ENCODE results near the gene PROSER3.
A peak's percentile ranks its signal among the peaks of the same experiment; 100 is the strongest.

The PROSER3 gene

GRCh38 chr19:35757749-35758608 lies at the start of gene PROSER3:
TSS of gene PROSER3 (plus strand) at chr19:35758176. CDS start at chr19:35758216, 40 bp downstream.
- peak; percentile 99 for DNase-seq

DNA sequence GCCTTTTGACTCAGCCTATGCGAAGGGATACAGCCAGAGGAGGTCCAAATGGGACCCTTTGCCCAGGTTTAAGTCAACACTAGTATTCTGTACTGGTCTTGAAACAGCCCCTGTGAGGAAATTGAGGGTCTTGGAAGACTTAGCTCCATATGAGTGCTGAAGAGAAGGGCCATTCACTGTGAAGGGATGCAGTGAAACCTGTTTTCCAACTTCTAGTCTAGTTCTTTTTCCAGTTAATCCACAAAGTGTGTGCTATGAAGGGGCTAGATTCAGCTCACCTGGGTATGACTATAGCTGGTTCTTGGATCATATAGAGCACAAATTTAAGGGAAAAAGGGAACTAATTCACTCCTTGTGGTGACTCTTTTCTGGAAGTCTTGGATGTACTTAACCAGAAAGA lies 49.6 kb upstream of the PROSER3 start:
- no peak for DNase-seq

DNA sequence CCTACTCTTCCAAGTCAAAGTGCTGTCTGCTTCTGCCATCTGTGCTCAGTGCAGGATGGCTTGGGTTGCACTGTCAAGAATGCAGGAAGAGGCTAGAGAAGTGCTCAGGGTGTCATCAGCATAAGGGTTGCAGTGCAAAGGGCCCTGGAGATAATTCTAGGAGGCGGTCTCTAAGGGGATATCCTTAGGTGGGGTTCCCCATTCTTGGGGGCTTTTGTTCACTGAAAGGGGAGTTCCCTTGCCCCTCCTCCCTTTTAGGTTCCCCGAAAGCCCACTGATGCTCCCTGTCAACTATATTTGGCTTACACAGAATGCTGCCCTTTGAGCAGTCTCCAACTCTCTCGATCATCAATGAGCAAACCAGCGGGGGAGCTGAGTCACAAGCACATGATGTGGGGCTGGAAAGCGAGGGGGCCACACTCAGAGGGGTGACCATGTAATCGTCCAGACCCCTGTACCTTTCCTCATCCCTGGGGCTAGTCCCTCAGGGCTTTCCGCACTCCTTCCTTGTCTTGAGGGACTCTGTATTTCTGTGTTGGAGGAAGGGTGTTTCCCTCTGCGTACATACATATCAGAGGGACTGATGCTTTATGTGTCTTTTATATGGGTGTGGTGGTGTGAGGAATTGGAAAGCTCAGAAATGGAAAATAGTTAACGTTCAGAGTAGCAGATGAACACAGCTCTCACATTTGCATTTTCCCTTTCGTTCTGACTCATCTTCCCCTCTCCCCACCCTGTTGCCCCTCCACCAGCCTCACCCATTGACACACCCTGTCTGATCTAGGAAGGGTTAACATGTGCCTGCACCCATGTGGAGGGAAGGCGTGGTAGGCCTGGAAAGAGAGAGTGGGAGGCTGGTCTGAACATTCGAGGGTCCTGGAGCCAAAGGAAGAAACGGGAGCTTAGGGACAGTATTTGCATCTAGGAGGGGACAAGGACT lies 46.9 kb upstream of the PROSER3 start:
- peak; percentile 9 for DNase-seq

DNA sequence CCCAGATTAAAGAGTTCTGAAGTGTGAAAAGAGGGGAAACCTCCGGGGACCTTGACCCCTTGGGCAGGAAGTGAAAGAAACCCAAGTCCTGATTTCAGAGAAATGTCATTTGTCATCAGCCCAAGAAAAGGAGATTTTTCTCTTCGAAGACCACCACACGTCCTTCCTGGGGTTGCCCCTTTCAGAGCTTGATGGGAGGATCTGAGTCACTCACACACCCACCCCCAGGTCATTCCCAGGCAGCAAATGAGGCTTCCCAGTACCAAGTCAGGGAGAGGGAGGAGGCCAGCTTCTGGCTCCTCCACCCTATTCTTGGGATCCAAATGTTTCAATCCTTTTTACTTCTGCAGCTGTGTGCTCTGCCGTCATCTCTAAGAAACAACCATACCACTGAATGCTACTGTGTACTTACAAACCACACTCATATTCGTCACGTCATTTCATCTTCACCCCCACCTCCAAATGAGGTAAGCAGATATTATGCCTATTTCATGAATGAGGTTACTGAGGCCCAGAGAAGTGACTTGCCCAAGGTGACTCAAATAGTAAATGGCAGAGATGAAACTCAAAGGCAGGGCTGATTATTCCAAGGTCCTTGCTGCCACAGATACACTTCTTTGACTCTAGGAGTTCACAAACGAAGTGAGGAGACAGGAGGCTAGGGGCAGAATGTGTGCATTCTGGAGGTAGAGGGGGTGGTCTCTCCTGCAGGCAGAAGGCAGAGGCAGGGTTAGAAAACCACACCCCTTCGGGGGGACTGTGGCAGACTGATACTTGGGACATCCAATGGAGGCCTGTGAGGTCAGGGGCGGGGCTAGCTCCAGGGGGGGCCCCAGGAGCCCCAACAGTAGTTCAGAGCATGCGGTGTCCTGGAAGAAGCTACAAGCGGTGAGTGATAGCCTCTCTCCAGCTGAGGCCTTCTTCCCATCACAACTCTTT lies 45.1 kb upstream of the PROSER3 start:
- no peak for DNase-seq

- DNase-seq: no peak
Measured at GRCh38 chr19:35713506-35713850, 44.5 kb upstream of the PROSER3 start.

DNA sequence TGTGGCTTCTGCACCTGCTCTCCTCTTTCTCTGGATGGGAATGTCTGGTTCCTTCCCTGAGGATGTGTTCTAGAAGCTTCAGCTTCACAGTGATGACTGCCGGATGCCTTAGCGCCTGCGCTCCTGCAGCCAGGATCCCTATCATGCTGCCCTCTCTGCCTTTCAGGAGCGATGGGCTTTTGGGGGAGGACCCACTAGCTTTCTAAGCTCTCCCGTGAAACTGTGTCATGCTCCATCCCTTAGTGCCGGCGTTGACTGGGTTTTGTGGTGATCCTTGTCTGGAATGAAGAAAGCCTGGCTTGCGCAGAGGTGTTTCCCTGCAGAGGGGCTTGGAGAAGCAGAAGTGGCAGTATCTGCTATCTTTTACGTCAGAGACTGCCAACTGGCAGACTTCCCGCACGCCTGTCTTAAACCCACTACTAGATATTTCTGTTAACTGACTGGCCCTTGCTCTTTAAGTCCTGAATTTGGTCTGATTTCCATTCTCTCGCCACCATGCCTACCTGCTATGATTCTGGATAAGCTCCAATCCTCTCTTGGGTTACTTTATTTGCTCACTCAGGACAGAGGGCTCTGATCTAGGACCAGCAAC lies 44.0 kb upstream of the PROSER3 start:
- DNase-seq: no peak

DNA sequence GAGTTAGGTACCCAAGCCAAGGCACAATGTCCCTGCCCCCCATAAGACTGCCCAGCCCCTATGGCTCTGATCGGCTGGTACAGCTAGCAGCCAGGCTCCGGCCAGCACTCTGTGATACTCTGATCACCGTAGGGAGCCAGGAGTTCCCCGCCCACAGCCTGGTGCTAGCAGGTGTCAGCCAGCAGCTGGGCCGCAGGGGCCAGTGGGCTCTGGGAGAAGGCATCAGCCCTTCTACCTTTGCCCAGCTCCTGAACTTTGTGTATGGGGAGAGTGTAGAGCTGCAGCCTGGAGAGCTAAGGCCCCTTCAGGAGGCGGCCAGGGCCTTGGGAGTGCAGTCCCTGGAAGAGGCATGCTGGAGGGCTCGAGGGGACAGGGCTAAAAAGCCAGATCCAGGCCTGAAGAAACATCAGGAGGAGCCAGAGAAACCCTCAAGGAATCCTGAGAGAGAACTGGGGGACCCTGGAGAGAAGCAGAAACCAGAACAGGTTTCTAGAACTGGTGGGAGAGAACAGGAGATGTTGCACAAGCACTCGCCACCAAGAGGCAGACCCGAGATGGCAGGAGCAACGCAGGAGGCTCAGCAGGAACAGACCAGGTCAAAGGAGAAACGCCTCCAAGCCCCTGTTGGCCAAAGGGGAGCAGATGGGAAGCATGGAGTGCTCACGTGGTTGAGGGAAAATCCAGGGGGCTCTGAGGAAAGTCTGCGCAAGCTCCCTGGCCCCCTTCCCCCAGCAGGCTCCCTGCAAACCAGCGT lies 43.2 kb upstream of the PROSER3 start:
- no peak for DNase-seq

DNA sequence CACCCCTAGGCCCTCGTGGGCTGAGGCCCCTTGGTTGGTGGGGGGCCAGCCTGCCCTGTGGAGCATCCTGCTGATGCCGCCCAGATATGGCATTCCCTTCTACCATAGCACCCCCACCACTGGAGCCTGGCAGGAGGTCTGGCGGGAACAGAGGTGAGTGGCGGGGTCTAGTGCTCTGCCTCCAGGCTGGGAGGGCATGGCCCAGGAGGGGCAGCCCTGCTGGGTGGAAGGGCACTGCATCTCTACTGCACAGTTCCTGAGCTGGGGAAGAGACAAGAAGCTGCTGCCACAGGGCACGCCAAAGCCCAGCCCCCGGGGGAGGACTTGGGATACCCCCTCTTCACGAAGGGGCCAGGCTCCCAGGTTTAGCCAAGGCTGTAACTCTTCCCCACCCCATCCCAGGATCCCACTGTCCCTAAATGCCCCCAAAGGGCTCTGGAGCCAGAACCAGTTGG lies 42.6 kb upstream of the PROSER3 start:
- no peak for DNase-seq

GRCh38 chr19:35715981-35716800 lies 41.8 kb upstream of the PROSER3 start:
- peak; percentile 37 for DNase-seq

DNA sequence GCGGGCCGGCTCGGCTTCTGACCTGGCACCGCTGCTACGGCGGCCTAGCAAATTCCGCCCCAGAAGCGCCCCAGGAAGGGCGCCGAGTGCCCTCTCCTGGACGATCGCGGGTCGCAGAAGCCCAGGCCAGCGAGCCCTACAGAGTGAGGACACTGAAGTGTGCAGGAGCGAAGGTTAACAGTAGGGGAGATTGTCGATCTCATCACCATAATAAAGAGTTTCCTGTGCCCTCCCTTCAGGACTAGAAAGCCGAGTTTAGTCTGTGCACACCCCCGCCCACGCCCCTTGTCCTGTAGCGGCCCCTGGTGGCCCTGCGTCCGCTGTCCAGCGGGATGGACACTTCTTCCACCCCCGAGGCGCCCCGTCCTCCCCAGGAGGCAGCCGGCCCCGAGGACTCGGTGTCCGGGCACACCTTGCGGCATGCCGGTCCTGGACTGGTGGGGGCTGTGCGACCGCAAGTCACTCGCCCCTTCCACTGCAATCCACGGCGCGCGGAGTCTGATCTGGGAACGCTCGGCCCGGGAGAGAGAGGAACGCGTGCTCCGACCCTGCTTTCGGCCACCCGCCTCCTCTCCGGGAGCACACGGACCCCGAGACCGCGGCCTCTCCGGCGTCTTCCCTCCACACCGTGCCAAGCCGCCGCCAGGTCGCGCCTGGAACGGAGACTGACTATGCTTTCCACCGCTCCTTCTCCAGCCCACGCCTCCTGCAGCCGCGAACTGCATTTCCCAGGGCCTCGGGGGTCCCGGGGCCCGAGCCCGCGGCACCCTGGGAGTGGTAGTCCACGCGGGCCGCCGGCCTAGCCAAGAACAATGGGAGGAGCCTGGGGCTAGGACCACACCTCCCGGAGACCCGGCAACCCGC lies 40.9 kb upstream of the PROSER3 start:
- DNase-seq: peak; percentile 97

- DNase-seq: no peak
Measured at GRCh38 chr19:35717665-35718344, 40.2 kb upstream of the PROSER3 start, which contains the start of gene KMT2B. TSS of gene KMT2B (plus strand) at chr19:35718003. CDS start at chr19:35718019, 16 bp downstream.

DNA sequence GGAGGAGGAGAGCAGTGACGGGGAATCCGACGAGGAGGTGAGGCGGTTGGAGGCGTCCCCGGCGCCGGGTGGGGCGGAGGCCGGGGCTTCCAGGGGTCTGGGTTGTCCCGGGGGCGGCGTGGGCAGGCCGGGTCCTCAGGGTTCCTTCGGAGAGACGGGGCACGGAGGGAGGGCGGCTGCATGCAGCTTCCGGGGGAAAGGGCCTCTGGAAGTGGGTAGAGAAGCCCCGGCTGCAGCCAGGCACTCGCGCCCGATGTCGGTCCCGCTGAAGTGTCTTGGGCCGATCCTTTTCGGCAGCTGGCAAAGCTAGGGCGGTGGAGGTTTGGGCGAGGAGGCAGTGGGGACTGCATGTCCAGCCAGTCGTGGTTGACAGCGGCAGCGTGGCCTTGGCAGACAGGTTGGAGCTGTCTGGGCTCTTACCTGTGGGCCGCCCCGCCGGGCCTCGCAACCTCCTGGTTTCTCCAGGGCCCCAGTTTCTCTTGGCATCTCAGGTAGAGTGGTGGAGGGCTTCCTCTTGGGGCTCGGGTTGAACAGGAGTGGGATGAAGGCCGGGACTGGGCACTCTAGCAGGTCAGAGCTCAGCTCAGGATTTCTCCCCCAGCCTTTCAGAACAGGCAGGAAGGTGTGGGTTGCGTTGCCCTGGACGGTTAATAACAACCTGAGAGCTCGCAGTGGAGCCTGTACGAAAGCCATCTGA lies 39.5 kb upstream of the PROSER3 start:
- no peak for DNase-seq

DNA sequence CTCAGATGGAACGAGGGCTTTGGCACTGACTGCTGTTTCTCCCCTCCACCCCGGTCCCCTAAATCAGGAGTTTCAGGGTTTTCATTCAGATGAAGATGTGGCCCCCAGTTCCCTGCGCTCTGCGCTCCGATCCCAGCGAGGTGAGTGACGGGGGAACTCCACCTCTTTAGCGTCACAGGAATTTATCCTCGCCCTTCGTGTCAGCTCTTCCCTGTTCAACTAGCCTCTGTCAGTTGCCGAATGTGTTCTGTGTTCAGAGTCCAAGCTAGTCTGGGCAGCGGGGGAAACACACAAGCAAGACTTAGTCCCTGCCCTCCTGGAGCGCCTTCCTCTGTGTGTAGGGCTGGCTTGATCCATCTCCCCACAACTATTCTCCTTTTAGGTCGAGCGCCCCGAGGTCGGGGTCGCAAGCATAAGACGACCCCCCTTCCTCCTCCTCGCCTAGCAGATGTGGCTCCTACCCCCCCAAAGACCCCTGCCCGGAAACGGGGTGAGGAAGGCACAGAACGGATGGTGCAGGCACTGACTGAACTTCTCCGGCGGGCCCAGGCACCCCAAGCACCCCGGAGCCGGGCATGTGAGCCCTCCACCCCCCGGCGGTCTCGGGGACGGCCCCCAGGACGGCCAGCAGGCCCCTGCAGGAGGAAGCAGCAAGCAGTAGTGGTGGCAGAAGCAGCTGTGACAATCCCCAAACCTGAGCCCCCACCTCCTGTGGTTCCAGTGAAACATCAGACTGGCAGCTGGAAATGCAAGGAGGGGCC lies 38.4 kb upstream of the PROSER3 start:
- DNase-seq: no peak

DNA sequence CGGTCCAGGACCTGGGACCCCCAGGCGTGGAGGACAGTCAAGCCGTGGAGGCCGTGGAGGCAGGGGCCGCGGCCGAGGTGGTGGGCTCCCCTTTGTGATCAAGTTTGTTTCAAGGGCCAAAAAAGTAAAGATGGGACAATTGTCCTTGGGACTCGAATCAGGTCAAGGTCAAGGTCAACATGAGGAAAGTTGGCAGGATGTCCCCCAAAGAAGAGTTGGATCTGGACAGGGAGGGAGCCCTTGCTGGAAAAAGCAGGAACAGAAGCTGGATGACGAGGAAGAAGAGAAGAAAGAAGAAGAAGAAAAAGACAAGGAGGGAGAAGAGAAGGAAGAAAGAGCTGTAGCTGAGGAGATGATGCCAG lies 37.8 kb upstream of the PROSER3 start:
- no peak for DNase-seq

- DNase-seq: no peak
Measured at GRCh38 chr19:35720648-35721047, 37.3 kb upstream of the PROSER3 start.

- DNase-seq: no peak
Measured at GRCh38 chr19:35721374-35721773, 36.6 kb upstream of the PROSER3 start.

GRCh38 chr19:35722461-35722860 lies 35.5 kb upstream of the PROSER3 start:
- no peak for DNase-seq
